ENCODE measurements around the gene CCDC9B. TPM values are rescaled to one million over a fixed set of nuclear protein-coding genes. Genes with fewer than 3 reads are reported as not detected.

CCDC9B gene
- total RNA-seq, 1 donor from 2014 or later, result not detected

- no peaks in the 10 kb centered on the region for H3F3A ChIP-seq (ENCODE audit: low read depth)
- no peak for DNase-seq (ENCODE audit: low spot score)
- no peaks in the 10 kb centered on the region for H3K79me2 ChIP-seq (ENCODE audit: low read depth)
- no peaks in the 10 kb centered on the region for H3K36me3 ChIP-seq
- peaks cover 5% of the 10 kb centered on the region for H3K36me3 Mint-ChIP-seq
- no peak overlapping the region for H3K4me3 Mint-ChIP-seq
- H3K9ac ChIP-seq, result no peak overlapping the region
- peaks cover 5% of the 10 kb centered on the region for H3K9me3 ChIP-seq (ENCODE audit: low read depth)
- H3K27ac ChIP-seq, result no peak overlapping the region
- peaks cover 13% of the 10 kb centered on the region for H3K4me1 ChIP-seq
- no peak overlapping the region for H3K4me3 ChIP-seq
- TF ChIP-seq EZH2phosphoT487 (IDR thresholded peaks at IDR 0.05) (no peak), EZH2 (IDR thresholded peaks at IDR 0.05) (no peak)
- TF ChIP-seq, protein P1, sequence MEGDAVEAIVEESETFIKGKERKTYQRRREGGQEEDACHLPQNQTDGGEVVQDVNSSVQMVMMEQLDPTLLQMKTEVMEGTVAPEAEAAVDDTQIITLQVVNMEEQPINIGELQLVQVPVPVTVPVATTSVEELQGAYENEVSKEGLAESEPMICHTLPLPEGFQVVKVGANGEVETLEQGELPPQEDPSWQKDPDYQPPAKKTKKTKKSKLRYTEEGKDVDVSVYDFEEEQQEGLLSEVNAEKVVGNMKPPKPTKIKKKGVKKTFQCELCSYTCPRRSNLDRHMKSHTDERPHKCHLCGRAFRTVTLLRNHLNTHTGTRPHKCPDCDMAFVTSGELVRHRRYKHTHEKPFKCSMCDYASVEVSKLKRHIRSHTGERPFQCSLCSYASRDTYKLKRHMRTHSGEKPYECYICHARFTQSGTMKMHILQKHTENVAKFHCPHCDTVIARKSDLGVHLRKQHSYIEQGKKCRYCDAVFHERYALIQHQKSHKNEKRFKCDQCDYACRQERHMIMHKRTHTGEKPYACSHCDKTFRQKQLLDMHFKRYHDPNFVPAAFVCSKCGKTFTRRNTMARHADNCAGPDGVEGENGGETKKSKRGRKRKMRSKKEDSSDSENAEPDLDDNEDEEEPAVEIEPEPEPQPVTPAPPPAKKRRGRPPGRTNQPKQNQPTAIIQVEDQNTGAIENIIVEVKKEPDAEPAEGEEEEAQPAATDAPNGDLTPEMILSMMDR (IDR thresholded peaks at IDR 0.05), result no peak
- H3K27ac Mint-ChIP-seq, result peak overlapping the region; percentile 87
- no peaks in the 10 kb centered on the region for H4K20me1 ChIP-seq (ENCODE audit: low read depth)
- H3K27me3 ChIP-seq, result no peaks in the 10 kb centered on the region
- peaks cover 19% of the 10 kb centered on the region for H3K9me3 Mint-ChIP-seq
- no peak overlapping the region for H3K4me2 ChIP-seq
- peaks cover 27% of the 10 kb centered on the region for H3K27me3 Mint-ChIP-seq (ENCODE audit: insufficient read depth, low read depth)
- peaks cover 26% of the 10 kb centered on the region for H3K4me1 Mint-ChIP-seq
- peak overlapping the region; percentile 22 for H2AFZ ChIP-seq (replicated peaks)
These were observed 38.4 kb downstream of the CCDC9B start for GRCh38 chr15:40302288-40302886.

DNA sequence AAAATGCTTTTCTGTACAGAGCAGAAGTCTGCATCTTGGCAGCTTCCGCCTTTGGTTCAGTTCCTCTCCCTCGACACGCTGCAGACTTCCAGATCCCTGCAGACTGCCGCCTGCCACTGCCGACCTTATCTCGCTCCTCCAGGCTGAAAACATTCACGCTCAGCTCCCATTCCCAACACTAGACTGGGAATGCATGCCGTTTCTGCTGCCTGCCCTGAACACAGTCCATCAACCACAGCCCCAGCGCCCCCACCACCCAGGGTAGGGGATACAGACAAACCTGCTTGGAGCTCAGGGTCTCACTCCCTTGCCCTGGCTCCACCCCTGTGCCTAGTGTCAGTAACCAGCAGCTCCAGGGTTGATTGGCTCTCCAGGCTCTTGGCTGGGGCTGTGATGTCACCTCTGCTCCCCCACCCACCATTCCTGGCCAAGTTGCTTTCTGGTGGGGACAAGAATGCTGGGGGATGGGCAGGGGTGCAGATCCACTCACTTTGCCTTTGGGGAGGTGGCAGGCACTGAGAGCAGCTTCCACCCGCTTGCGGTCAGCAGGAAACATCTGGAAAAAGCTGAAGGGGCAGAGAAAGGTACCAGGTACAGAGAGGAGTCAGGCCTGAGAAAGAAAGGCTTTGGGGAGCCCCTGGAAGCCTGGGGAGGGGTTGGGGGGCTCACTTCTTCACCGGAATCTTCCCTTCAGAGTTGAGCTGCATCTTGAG, 39.1 kb downstream of the CCDC9B start:
- Mint-ChIP-seq H3K4me1 (peaks cover 28% of the 10 kb centered on the region), H3K4me3 (peak overlapping the region; percentile 50), H3K36me3 (peaks cover 5% of the 10 kb centered on the region), H3K9me3 (peaks cover 19% of the 10 kb centered on the region), H3K27me3 (ENCODE audit: insufficient read depth, low read depth) (peaks cover 26% of the 10 kb centered on the region), H3K27ac (peak overlapping the region; percentile 87)
- Histone ChIP-seq H3K27me3 (no peaks in the 10 kb centered on the region), H3K4me1 (peaks cover 7% of the 10 kb centered on the region), H3K4me3 (no peak overlapping the region), H3K9me3 (ENCODE audit: low read depth) (peaks cover 5% of the 10 kb centered on the region), H3K36me3 (no peaks in the 10 kb centered on the region), H3F3A (ENCODE audit: low read depth) (no peaks in the 10 kb centered on the region), H4K20me1 (ENCODE audit: low read depth) (no peaks in the 10 kb centered on the region), H3K27ac (no peak overlapping the region), H3K4me2 (no peak overlapping the region), H3K9ac (no peak overlapping the region), H2AFZ (replicated peaks) (peak overlapping the region; percentile 22), H3K79me2 (ENCODE audit: low read depth) (no peaks in the 10 kb centered on the region)
- no peak for TF ChIP-seq EZH2 (IDR thresholded peaks at IDR 0.05)
- TF ChIP-seq, protein P1 (IDR thresholded peaks at IDR 0.05), result no peak
- no peak for TF ChIP-seq EZH2phosphoT487 (IDR thresholded peaks at IDR 0.05)
- DNase-seq (ENCODE audit: low spot score), result no peak

DNA sequence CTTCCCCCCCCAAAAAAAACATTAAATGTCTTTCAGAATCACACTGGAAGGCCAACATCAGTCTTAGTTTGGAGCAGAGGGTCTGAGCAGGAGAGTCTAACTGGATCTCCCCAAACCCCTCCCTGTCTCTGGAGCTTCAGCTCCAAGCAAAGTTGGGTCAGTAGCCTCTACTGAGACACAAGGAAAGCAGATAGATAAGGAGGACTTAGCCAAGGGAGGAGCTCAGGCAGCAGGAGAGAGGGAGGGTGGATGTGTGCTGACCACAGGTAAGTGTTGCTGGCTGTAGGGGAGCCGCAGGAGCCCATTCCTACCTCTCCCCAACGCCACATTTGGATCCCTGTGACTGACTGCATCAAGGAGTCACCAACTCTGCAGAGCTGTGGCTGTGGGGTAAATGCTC, 40.0 kb downstream of the CCDC9B start:
- peaks cover 5% of the 10 kb centered on the region for H3K36me3 Mint-ChIP-seq
- Histone ChIP-seq H3K4me1 (peaks cover 7% of the 10 kb centered on the region), H3K9ac (no peak overlapping the region), H4K20me1 (ENCODE audit: low read depth) (no peaks in the 10 kb centered on the region), H3K4me3 (no peak overlapping the region), H3K27me3 (no peaks in the 10 kb centered on the region), H2AFZ (replicated peaks) (no peak overlapping the region), H3K36me3 (no peaks in the 10 kb centered on the region), H3K9me3 (ENCODE audit: low read depth) (peaks cover 5% of the 10 kb centered on the region), H3F3A (ENCODE audit: low read depth) (no peaks in the 10 kb centered on the region), H3K27ac (no peak overlapping the region), H3K79me2 (ENCODE audit: low read depth) (no peaks in the 10 kb centered on the region), H3K4me2 (no peak overlapping the region)
- no peak overlapping the region for H3K27ac Mint-ChIP-seq
- peaks cover 26% of the 10 kb centered on the region for H3K27me3 Mint-ChIP-seq (ENCODE audit: insufficient read depth, low read depth)
- H3K9me3 Mint-ChIP-seq, result peaks cover 19% of the 10 kb centered on the region
- TF ChIP-seq, protein P1 (IDR thresholded peaks at IDR 0.05), result no peak
- TF ChIP-seq EZH2 (IDR thresholded peaks at IDR 0.05), result no peak
- no peak for TF ChIP-seq EZH2phosphoT487 (IDR thresholded peaks at IDR 0.05)
- no peak overlapping the region for H3K4me3 Mint-ChIP-seq
- peaks cover 32% of the 10 kb centered on the region for H3K4me1 Mint-ChIP-seq
- DNase-seq (ENCODE audit: low spot score), result no peak
